ENCODE data around the gene DMWD.

DNA sequence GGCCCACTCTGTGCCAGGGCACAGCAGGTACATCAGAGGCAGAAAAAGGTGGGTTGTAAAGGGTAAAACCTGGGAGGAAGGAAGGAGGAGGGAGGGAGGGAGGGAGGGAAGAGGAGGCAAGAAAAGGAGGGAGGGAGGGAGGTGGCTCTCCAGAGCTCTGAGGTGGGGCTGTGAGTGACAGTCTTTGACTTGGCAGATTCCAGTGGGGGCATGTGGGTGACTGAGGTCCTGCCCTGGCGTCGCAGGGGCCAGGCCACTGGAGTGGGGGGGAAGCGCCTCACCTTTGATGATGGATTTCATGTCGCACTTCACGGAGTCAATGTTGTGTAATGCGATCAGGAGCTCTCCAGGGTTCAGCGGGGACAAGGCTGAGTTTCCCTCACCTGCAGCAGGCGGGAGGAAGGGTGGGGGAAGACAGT, 28.5 kb upstream of the DMWD start:
- TF ChIP-seq, protein P1, sequence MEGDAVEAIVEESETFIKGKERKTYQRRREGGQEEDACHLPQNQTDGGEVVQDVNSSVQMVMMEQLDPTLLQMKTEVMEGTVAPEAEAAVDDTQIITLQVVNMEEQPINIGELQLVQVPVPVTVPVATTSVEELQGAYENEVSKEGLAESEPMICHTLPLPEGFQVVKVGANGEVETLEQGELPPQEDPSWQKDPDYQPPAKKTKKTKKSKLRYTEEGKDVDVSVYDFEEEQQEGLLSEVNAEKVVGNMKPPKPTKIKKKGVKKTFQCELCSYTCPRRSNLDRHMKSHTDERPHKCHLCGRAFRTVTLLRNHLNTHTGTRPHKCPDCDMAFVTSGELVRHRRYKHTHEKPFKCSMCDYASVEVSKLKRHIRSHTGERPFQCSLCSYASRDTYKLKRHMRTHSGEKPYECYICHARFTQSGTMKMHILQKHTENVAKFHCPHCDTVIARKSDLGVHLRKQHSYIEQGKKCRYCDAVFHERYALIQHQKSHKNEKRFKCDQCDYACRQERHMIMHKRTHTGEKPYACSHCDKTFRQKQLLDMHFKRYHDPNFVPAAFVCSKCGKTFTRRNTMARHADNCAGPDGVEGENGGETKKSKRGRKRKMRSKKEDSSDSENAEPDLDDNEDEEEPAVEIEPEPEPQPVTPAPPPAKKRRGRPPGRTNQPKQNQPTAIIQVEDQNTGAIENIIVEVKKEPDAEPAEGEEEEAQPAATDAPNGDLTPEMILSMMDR (conservative IDR thresholded peaks at IDR 0.05; ENCODE audit: low read depth, low read length), result no peak
- TF ChIP-seq EZH2phosphoT487 (IDR thresholded peaks at IDR 0.05; ENCODE audit: borderline replicate concordance, low read length) (no peak), EZH2 (IDR thresholded peaks at IDR 0.05; ENCODE audit: low read length, unreplicated experiment) (no peak)
